ENCODE data around the gene ERMP1. TPM values are rescaled to one million over a fixed set of nuclear protein-coding genes. Genes with fewer than 3 reads are reported as not detected.
"Not testable (repeated sequence)": the region's sequence is repeated elsewhere in the genome, so short reads cannot be mapped to it uniquely, and the experiment has no call there.

Gene ERMP1, protein sequence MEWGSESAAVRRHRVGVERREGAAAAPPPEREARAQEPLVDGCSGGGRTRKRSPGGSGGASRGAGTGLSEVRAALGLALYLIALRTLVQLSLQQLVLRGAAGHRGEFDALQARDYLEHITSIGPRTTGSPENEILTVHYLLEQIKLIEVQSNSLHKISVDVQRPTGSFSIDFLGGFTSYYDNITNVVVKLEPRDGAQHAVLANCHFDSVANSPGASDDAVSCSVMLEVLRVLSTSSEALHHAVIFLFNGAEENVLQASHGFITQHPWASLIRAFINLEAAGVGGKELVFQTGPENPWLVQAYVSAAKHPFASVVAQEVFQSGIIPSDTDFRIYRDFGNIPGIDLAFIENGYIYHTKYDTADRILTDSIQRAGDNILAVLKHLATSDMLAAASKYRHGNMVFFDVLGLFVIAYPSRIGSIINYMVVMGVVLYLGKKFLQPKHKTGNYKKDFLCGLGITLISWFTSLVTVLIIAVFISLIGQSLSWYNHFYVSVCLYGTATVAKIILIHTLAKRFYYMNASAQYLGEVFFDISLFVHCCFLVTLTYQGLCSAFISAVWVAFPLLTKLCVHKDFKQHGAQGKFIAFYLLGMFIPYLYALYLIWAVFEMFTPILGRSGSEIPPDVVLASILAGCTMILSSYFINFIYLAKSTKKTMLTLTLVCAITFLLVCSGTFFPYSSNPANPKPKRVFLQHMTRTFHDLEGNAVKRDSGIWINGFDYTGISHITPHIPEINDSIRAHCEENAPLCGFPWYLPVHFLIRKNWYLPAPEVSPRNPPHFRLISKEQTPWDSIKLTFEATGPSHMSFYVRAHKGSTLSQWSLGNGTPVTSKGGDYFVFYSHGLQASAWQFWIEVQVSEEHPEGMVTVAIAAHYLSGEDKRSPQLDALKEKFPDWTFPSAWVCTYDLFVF
- total RNA-seq, result 10 to 100 TPM; 17.7 to 22.4 TPM

DNA sequence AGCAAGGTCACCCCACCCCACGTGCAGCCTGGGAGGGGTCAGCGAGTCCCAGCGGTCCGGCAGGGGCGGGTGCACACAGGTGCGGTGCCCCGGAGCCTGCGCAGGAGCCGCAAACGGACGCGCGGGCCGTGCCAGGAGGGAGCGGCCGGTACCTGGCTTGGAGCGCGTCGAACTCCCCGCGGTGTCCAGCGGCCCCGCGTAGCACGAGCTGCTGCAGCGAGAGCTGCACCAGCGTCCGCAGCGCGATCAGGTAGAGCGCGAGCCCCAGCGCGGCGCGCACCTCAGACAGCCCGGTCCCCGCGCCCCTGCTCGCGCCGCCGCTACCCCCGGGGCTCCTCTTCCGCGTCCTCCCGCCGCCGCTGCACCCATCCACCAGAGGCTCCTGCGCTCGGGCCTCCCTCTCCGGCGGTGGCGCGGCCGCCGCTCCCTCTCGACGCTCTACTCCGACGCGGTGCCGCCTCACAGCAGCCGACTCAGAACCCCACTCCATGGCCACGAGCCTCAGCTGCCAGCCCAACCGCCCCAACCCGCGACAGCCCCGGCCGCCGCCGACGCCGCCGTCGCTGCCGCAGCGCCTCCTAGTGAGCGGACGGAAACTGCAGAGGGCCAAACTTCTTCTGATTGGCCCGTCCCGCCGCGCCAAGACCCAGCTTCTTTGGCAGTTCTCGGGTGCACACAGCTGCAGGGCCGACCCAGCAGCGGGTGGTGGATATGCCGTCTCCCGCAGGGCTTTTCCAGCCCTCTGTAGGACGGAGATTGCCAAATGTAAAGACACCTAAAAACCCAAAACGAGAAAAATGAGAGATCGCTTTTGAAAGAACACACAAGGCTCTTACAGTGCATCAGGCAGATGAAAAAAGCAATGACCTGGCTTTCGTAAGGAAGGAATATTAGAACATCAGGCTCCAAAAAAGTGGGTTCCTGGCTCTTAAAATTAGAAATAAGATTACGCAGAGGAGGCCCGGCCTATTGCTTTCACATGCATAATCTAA is at the start of gene ERMP1:
Gene ERMP1 (minus strand): TSS at position 580 of the 992 bp plus-strand sequence. CDS start 90 bp downstream, at position 490.
- Mint-ChIP-seq H3K4me3 (peak within 1 kb of the TSS; percentile 94), H3K4me1 (peaks cover 22% of the 10 kb centered on the region)

DNA sequence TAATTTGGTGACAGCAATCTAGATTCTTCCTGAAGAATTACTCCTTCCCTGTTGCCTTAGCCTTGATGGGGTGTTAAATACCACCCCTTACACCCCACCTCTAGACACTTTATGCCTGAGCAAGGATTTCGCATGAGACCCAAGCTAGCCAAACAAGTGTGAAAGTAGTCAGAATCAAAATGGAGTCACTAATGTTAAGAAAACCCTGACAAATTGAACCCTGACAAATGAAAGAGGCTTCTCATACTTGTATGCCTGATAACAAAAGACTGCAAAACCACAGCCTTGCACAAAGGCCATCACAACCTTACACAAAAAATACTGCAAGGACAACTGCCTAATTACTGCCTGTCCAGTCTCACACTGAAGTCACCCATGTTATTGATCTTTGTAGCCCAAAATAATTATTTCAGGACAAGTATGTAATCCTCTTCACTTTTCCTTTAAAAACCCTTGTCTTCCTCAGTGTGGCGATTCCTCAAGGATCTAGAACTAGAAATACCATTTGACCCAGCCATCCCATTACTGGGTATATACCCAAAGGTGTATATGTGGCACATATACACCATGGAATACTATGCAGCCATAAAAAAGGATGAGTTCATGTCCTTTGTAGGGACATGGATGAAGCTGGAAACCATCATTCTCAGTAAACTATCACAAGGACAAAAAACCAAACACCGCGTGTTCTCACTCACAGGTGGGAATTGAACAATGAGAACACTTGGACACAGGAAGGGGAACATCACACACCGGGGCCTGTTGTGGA is 49.5 kb upstream of the ERMP1 start:
- not testable (repeated sequence) for H3K4me3 Mint-ChIP-seq; H3K27me3 Mint-ChIP-seq; ATAC-seq (replicated peaks); H3K4me1 Mint-ChIP-seq; H3K9me3 Mint-ChIP-seq; H3K36me3 Mint-ChIP-seq (ENCODE audit: low read depth); H3K27ac Mint-ChIP-seq

More for the DNA sequence above, at the start of gene ERMP1:
- Mint-ChIP-seq H3K27me3 (no peaks in the 10 kb centered on the region), H3K27ac (peak within 1 kb of the TSS; percentile 84), H3K9me3 (no peaks in the 10 kb centered on the region), H3K36me3 (ENCODE audit: low read depth) (peaks cover 16% of the 10 kb centered on the region)
- ATAC-seq (replicated peaks), result peak; percentile 91

- H3K4me3 Mint-ChIP-seq, result no peak overlapping the region
- H3K27me3 Mint-ChIP-seq, result no peaks in the 10 kb centered on the region
- no peaks in the 10 kb centered on the region for H3K4me1 Mint-ChIP-seq
- no peaks in the 10 kb centered on the region for H3K9me3 Mint-ChIP-seq
- ATAC-seq (replicated peaks), result peak; percentile 66
- peak overlapping the region; percentile 58 for H3K27ac Mint-ChIP-seq
- H3K36me3 Mint-ChIP-seq (ENCODE audit: low read depth), result no peaks in the 10 kb centered on the region
Observed at GRCh38 chr9:5879419-5880181, 46.7 kb upstream of the ERMP1 start.

DNA sequence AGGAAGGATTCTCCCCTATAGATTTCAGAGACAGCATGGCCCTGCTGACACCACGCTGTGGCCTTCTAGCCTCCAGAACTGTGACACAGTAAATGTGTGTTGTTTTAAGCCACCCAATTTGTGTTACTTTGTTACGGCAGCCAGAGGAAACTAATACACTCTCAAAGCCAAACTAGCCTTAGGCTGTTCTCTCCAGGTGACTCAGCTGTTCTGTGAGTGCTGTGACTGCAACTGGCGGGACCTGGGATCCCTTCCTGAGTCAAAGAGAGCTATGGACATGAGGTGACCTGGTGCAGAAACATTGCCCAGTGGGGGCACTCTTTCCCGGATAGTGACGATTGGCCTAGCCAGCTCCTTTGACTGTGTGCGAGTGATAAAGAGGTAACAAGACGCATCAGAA is 43.8 kb upstream of the ERMP1 start:
- no peaks in the 10 kb centered on the region for H3K36me3 Mint-ChIP-seq (ENCODE audit: low read depth)
- H3K27ac Mint-ChIP-seq, result no peak overlapping the region
- no peak overlapping the region for H3K4me3 Mint-ChIP-seq

GRCh38 chr9:5876026-5876425 is 43.1 kb upstream of the ERMP1 start:
- Mint-ChIP-seq H3K4me1 (no peaks in the 10 kb centered on the region), H3K27me3 (no peaks in the 10 kb centered on the region), H3K4me3 (no peak overlapping the region), H3K36me3 (ENCODE audit: low read depth) (no peaks in the 10 kb centered on the region), H3K9me3 (no peaks in the 10 kb centered on the region), H3K27ac (no peak overlapping the region)
- ATAC-seq (replicated peaks), result no peak

More for the DNA sequence above, 43.8 kb upstream of the ERMP1 start:
- no peak for ATAC-seq (replicated peaks)
- Mint-ChIP-seq H3K27me3 (no peaks in the 10 kb centered on the region), H3K9me3 (no peaks in the 10 kb centered on the region), H3K4me1 (no peaks in the 10 kb centered on the region)

GRCh38 chr9:5874048-5874447 is 41.1 kb upstream of the ERMP1 start:
- H3K4me1 Mint-ChIP-seq, result no peaks in the 10 kb centered on the region
- H3K27me3 Mint-ChIP-seq, result no peaks in the 10 kb centered on the region
- H3K4me3 Mint-ChIP-seq, result no peak overlapping the region
- H3K9me3 Mint-ChIP-seq, result no peaks in the 10 kb centered on the region
- peak overlapping the region; percentile 34 for H3K27ac Mint-ChIP-seq
- ATAC-seq (replicated peaks), result no peak
- H3K36me3 Mint-ChIP-seq (ENCODE audit: low read depth), result no peaks in the 10 kb centered on the region

DNA sequence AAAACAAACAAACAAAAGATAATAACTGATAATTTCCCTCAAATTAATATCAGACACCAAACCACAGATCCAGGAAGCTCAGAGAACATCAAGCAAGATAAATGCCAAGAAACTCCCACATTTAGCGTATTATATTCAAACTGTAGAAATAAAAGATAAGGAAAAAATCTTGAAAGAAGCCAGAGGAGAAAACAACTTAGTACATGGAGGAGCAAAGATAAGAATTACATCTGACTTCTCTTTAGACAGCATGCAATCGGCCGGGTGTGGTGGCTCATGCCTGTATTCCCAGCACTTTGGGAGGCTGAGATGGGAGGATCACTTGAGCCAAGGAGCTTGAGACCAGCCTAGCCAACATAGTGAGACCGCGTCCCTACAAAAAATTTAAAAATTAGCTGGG is 40.5 kb upstream of the ERMP1 start:
- Mint-ChIP-seq H3K27ac (no peak overlapping the region), H3K4me1 (no peaks in the 10 kb centered on the region), H3K9me3 (no peaks in the 10 kb centered on the region), H3K27me3 (no peaks in the 10 kb centered on the region), H3K4me3 (no peak overlapping the region), H3K36me3 (ENCODE audit: low read depth) (no peaks in the 10 kb centered on the region)
- no peak for ATAC-seq (replicated peaks)

DNA sequence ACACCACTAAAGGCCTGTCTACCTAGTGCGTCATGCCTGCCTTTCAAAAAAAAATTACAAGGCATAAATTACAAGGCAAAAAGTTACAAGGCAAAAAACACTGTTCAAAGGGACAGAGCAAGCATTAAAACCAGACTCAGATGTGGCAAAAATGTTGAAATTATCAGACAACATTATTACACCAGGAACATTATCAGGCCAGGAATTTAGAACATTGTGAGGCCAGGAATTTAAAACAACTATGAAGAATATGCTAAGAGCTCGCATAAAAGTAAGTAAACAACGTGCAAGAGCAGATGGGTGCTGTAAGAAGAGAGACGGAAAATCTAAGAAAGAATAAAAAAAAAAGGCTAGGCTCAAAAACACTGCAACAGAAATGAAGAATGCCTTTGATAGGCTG is 39.6 kb upstream of the ERMP1 start:
- Mint-ChIP-seq H3K4me1 (no peaks in the 10 kb centered on the region), H3K9me3 (no peaks in the 10 kb centered on the region), H3K27ac (no peak overlapping the region), H3K4me3 (no peak overlapping the region), H3K36me3 (ENCODE audit: low read depth) (no peaks in the 10 kb centered on the region), H3K27me3 (no peaks in the 10 kb centered on the region)
- no peak for ATAC-seq (replicated peaks)

- no peaks in the 10 kb centered on the region for H3K9me3 Mint-ChIP-seq
- no peaks in the 10 kb centered on the region for H3K36me3 Mint-ChIP-seq (ENCODE audit: low read depth)
- no peak for ATAC-seq (replicated peaks)
- no peak overlapping the region for H3K4me3 Mint-ChIP-seq
- H3K27ac Mint-ChIP-seq, result no peak overlapping the region
- H3K4me1 Mint-ChIP-seq, result no peaks in the 10 kb centered on the region
- H3K27me3 Mint-ChIP-seq, result no peaks in the 10 kb centered on the region
Observed at GRCh38 chr9:5871785-5872184, 38.9 kb upstream of the ERMP1 start.

GRCh38 chr9:5870691-5871090 is 37.8 kb upstream of the ERMP1 start:
- Mint-ChIP-seq H3K9me3 (no peaks in the 10 kb centered on the region), H3K4me3 (no peak overlapping the region), H3K36me3 (ENCODE audit: low read depth) (no peaks in the 10 kb centered on the region), H3K27me3 (no peaks in the 10 kb centered on the region), H3K4me1 (no peaks in the 10 kb centered on the region), H3K27ac (no peak overlapping the region)
- no peak for ATAC-seq (replicated peaks)

GRCh38 chr9:5870020-5870339 is 37.1 kb upstream of the ERMP1 start:
- H3K27me3 Mint-ChIP-seq, result no peaks in the 10 kb centered on the region
- no peaks in the 10 kb centered on the region for H3K9me3 Mint-ChIP-seq
- H3K4me3 Mint-ChIP-seq, result no peak overlapping the region
- no peaks in the 10 kb centered on the region for H3K36me3 Mint-ChIP-seq (ENCODE audit: low read depth)
- no peaks in the 10 kb centered on the region for H3K4me1 Mint-ChIP-seq
- H3K27ac Mint-ChIP-seq, result no peak overlapping the region
- no peak for ATAC-seq (replicated peaks)

- no peaks in the 10 kb centered on the region for H3K36me3 Mint-ChIP-seq (ENCODE audit: low read depth)
- H3K9me3 Mint-ChIP-seq, result no peaks in the 10 kb centered on the region
- no peaks in the 10 kb centered on the region for H3K4me1 Mint-ChIP-seq
- no peaks in the 10 kb centered on the region for H3K27me3 Mint-ChIP-seq
- peak; percentile 62 for ATAC-seq (replicated peaks)
- H3K27ac Mint-ChIP-seq, result peak overlapping the region; percentile 74
- H3K4me3 Mint-ChIP-seq, result no peak overlapping the region
Observed at GRCh38 chr9:5869315-5870019, 36.5 kb upstream of the ERMP1 start.
